ENCODE results near the gene RAD51B.

- no peak for TF ChIP-seq CTCF (IDR thresholded peaks at IDR 0.05)
- no peak for TF ChIP-seq EP300 (IDR thresholded peaks at IDR 0.05)
- no peak for TF ChIP-seq POLR2AphosphoS5 (IDR thresholded peaks at IDR 0.05)
Measured at GRCh38 chr14:68696721-68697495, 877.3 kb downstream of the RAD51B start.
